GM12878 (cell line): ENCODE data around the gene CCSER2. TPM values are rescaled to one million over a fixed set of nuclear protein-coding genes. Genes with fewer than 3 reads are reported as not detected.

Source experiments
- ATAC-seq: fragments of 200-7000 bp; cut with Tn5 transposase; 3 replicates; pipeline ENCODE4 v1.9.1; 2020; ENCODE audit warnings: mild to moderate bottlenecking, moderate library complexity
- BruUV-seq: library from RNA; stranded (reverse); fragments of 400-500 nt; replicated peaks from 2 replicates; lab custom pipeline; 2021; lab: Mats Ljungman, UMichigan
- CTCF ChIA-PET: fragments of 300-600 bp; sonication (Branson Sonifier 250); formaldehyde crosslinking; extraction: SDS; loops from one replicate; lab custom pipeline; 2021; ENCODE audit warnings: inconsistent platforms; lab: Yijun Ruan, JAX
- POLR2A ChIA-PET: fragments of 350-600 bp; formaldehyde crosslinking; extraction: SDS; loops from one replicate; lab custom pipeline; 2021; ENCODE audit warnings: inconsistent platforms; lab: Charles Lee
- RAD21 ChIA-PET: fragments of 300-600 bp; sonication (Branson Sonifier 250); formaldehyde crosslinking; loops from one replicate; lab custom pipeline; 2023; ENCODE audit warnings: antibody characterized with exemption; ENCODE audit not compliant: unreplicated experiment; lab: Charles Lee
- SMC1A ChIA-PET: fragments of 300-600 bp; sonication (Branson Sonifier 250); formaldehyde crosslinking; loops from one replicate; lab custom pipeline; 2023; ENCODE audit not compliant: unreplicated experiment, uncharacterized antibody; lab: Charles Lee
- DNase-seq: peaks from one replicate; pipeline ENCODE4 v3.0.0-alpha.2; 2011; ENCODE audit warnings: low read depth, low spot score
- FAIRE-seq: peaks from 3 replicates; lab custom pipeline; 2011; peaks lifted over from hg19 to GRCh38; lab: Jason Lieb, UNC
- H2AFZ ChIP-seq: 2 replicates; pipeline ENCODE4 v1.6.0; 2011; ENCODE audit warnings: low read depth, low read length, control low read depth; ENCODE audit not compliant: control insufficient read depth
- H3K27ac ChIP-seq: 2 replicates; pipeline ENCODE4 v1.5.1; 2011; ENCODE audit warnings: control low read depth; ENCODE audit not compliant: control insufficient read depth, insufficient read depth
- H3K27me3 ChIP-seq, 2 experiments: replicated peaks in 1 of 2; 2 replicates each; pipeline versions ENCODE4 v1.6.0 to v1.6.1; 2011; ENCODE audit warnings: low read length in 1 of 2; ENCODE audit not compliant: control insufficient read depth in 2 of 2, insufficient read depth in 2 of 2
- H3K36me3 ChIP-seq, 2 experiments: 2 replicates each; pipeline ENCODE4 v1.5.1; 2011; ENCODE audit warnings: low read length in 1 of 2; ENCODE audit not compliant: control insufficient read depth in 2 of 2, insufficient read depth in 2 of 2
- H3K4me1 ChIP-seq: 2 replicates; pipeline ENCODE4 v1.6.1; 2011; ENCODE audit warnings: mild to moderate bottlenecking, low read length, moderate library complexity, mixed read lengths; ENCODE audit not compliant: control insufficient read depth, insufficient read depth
- H3K4me2 ChIP-seq: 2 replicates; pipeline ENCODE4 v1.6.0; 2011; ENCODE audit warnings: control low read depth; ENCODE audit not compliant: control insufficient read depth, insufficient read depth
- H3K4me3 ChIP-seq: fragments of 200-600 bp; sonication (generic); 2 replicates; pipeline ENCODE4 v1.5.1; 2016
- H3K79me2 ChIP-seq: 2 replicates; pipeline ENCODE4 v1.6.0; 2011; ENCODE audit warnings: low read length; ENCODE audit not compliant: control insufficient read depth, insufficient read depth
- H3K9ac ChIP-seq: 2 replicates; pipeline ENCODE4 v1.8.0; 2011; ENCODE audit warnings: low read length, control low read depth, mixed read lengths; ENCODE audit not compliant: control insufficient read depth, insufficient read depth
- H3K9me3 ChIP-seq: replicated peaks from 3 replicates; pipeline ENCODE4 v1.5.1; 2011; ENCODE audit warnings: mild to moderate bottlenecking, low read length; ENCODE audit not compliant: control insufficient read depth, insufficient read depth
- H4K20me1 ChIP-seq: 2 replicates; pipeline ENCODE4 v1.6.0; 2011; ENCODE audit not compliant: control insufficient read depth, insufficient read depth
- EZH2 ChIP-seq: IDR thresholded peaks from 2 replicates; pipeline ENCODE4 v1.6.1; 2012; ENCODE audit warnings: low read depth, mild to moderate bottlenecking, control low read depth, inconsistent platforms, low read length, borderline replicate concordance; ENCODE audit not compliant: control insufficient read depth
- SUPT20H ChIP-seq: IDR thresholded peaks from 2 replicates; pipeline ENCODE4 v1.6.1; 2011; ENCODE audit warnings: low read depth, mild to moderate bottlenecking, low read length, moderate library complexity, borderline replicate concordance; ENCODE audit not compliant: control insufficient read depth
- WGBS: methylation state at CpG from one replicate; pipeline ENCODE4 v1.1.6; 2016; ENCODE audit warnings: low lambda C conversion rate; ENCODE audit not compliant: insufficient replicate concordance, insufficient coverage; ENCODE audit errors: missing lambda C conversion rate; 5-methylcytosine and 5-hydroxymethylcytosine counted together
- in situ Hi-C: fragments of 300-500 bp; cut with MboI; formaldehyde crosslinking; loops from 9 replicates; pipeline ENCODE4 v1.14.3; 2018; ENCODE audit warnings: mixed read lengths
- intact Hi-C: fragments of 100-400 bp; cut with micrococcal nuclease; formaldehyde crosslinking; loops from one replicate; pipeline ENCODE4 v1.14.2; 2022; ENCODE audit not compliant: unreplicated experiment
- polyA plus RNA-seq, 11 experiments: library from polyadenylated mRNA; depleted of rRNA in 4 of 11; unstranded in 6 of 11; stranded (reverse) in 5 of 11; fragments of >200 nt; fragmentation: Nextera tagmentation in 4 of 11; fragmentation: Illumina TruSeq in 1 of 11; extraction: Ambion mirVana in 4 of 11; extraction: Trizol in 1 of 11; gene quantifications; 1 replicate in 1 of 11; 2 replicates in 10 of 11; pipeline versions ENCODE4 v1.2.1 to v1.2.3, GENCODE V29; 2011 to 2016; ENCODE audit warnings: inconsistent platforms in 2 of 11, missing spikeins in 2 of 11, low read depth in 1 of 11
- total RNA-seq, 4 experiments: library from RNA; depleted of rRNA in 3 of 4; stranded (reverse); fragments of >200 nt in 3 of 4; fragmentation: Illumina TruSeq in 1 of 4; extraction: Trizol in 1 of 4; gene quantifications; 2 replicates each; pipeline versions ENCODE4 v1.2.1 to v1.2.3, GENCODE V29; 2013 to 2021
- TF ChIP-seq, protein P1 (sequence below), 3 experiments: IDR thresholded peaks in 2 of 3; conservative IDR thresholded peaks in 1 of 3; 2 replicates each; pipeline ENCODE4 v1.5.1; 2011; ENCODE audit warnings: low read depth in 3 of 3, low read length in 3 of 3, mild to moderate bottlenecking in 3 of 3, control low read depth in 2 of 3, moderate library complexity in 2 of 3, inconsistent platforms in 1 of 3, mixed read lengths in 1 of 3; ENCODE audit not compliant: control insufficient read depth in 2 of 3, insufficient read depth in 1 of 3; ENCODE audit errors: extremely low read depth in 1 of 3
- TF ChIP-seq, protein P2 (sequence below): fragments of 450-650 bp; formaldehyde crosslinking; IDR thresholded peaks from 2 replicates; pipeline ENCODE4 v1.4.0; 2020; ENCODE audit warnings: mild to moderate bottlenecking, moderate library complexity

CCSER2 gene
- total and polyA plus RNA-seq, 10 of the 15 experiments (the other 5 are each of a cell fraction or from before 2014, with no cell fraction given) = 4.7 to 18.8 (median 13.2) TPM

DNA sequence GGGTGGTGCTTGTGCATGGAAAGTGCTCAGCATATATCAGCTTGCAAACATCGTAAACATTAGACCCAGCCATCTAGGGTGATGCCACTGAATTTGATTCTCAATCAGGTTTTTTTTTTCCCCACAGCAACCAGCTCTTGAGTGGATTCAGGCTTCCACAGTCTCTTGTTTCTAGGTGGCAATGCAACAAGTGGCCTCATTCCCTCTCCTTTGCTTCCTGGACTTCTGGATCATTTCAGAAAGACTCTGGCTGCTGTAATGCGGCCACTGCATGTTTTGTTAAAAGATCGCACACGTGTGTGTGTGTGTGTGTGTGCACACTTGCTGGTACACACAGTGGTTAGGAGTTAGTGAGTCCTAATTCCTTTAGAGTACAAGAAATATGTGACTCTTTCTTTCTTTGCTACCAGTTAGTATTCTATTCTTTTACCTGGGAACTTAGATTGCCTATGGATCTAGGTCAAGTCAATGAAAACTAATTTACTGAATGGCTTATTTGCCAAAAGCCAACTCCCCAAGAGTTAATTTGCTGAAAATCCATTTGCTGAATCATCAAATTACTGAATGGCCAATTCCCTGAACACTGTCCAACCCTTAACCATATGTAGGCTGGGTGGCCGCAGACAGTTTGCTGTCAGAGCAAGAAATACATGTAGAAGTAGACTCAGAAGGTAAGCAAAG lies 222.5 kb downstream of the CCSER2 start:
- 51% methylated on average over 5 of the region's 5 CpGs for WGBS
- no peak overlapping the region for H3K4me2 ChIP-seq
- no peak overlapping the region for H2AFZ ChIP-seq
- H3K4me1 ChIP-seq = no peaks in the 10 kb centered on the region
- no peak overlapping the region for H3K4me3 ChIP-seq
- RAD21 ChIA-PET = interaction anchor here (0.7 to 1.4 kb wide), 2 partner anchors 11 to 14 kb away, joined by 4 read pairs; no protein-coding TSS in a partner anchor
- no peak overlapping the region for H3K27ac ChIP-seq
- ATAC-seq = no peak
- intact Hi-C loops (no loop called here), in situ Hi-C loops (no loop called here)
- no peak overlapping the region for H3K9ac ChIP-seq
- no peaks in the 10 kb centered on the region for H4K20me1 ChIP-seq
- TF ChIP-seq EZH2 = no peak
- TF ChIP-seq, protein P1, sequence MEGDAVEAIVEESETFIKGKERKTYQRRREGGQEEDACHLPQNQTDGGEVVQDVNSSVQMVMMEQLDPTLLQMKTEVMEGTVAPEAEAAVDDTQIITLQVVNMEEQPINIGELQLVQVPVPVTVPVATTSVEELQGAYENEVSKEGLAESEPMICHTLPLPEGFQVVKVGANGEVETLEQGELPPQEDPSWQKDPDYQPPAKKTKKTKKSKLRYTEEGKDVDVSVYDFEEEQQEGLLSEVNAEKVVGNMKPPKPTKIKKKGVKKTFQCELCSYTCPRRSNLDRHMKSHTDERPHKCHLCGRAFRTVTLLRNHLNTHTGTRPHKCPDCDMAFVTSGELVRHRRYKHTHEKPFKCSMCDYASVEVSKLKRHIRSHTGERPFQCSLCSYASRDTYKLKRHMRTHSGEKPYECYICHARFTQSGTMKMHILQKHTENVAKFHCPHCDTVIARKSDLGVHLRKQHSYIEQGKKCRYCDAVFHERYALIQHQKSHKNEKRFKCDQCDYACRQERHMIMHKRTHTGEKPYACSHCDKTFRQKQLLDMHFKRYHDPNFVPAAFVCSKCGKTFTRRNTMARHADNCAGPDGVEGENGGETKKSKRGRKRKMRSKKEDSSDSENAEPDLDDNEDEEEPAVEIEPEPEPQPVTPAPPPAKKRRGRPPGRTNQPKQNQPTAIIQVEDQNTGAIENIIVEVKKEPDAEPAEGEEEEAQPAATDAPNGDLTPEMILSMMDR (IDR thresholded peaks at IDR 0.05 in 2 of 3, conservative IDR thresholded peaks at IDR 0.05 in 1 of 3; ENCODE audit: control insufficient read depth in 2 of 3, extremely low read depth in 1 of 3, insufficient read depth in 1 of 3, low read depth in 3 of 3, low read length in 3 of 3) = no peak
- TF ChIP-seq SUPT20H = no peak
- TF ChIP-seq, protein P2, sequence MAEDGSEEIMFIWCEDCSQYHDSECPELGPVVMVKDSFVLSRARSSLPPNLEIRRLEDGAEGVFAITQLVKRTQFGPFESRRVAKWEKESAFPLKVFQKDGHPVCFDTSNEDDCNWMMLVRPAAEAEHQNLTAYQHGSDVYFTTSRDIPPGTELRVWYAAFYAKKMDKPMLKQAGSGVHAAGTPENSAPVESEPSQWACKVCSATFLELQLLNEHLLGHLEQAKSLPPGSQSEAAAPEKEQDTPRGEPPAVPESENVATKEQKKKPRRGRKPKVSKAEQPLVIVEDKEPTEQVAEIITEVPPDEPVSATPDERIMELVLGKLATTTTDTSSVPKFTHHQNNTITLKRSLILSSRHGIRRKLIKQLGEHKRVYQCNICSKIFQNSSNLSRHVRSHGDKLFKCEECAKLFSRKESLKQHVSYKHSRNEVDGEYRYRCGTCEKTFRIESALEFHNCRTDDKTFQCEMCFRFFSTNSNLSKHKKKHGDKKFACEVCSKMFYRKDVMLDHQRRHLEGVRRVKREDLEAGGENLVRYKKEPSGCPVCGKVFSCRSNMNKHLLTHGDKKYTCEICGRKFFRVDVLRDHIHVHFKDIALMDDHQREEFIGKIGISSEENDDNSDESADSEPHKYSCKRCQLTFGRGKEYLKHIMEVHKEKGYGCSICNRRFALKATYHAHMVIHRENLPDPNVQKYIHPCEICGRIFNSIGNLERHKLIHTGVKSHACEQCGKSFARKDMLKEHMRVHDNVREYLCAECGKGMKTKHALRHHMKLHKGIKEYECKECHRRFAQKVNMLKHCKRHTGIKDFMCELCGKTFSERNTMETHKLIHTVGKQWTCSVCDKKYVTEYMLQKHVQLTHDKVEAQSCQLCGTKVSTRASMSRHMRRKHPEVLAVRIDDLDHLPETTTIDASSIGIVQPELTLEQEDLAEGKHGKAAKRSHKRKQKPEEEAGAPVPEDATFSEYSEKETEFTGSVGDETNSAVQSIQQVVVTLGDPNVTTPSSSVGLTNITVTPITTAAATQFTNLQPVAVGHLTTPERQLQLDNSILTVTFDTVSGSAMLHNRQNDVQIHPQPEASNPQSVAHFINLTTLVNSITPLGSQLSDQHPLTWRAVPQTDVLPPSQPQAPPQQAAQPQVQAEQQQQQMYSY = no peak
- H3K36me3 ChIP-seq = no peaks in the 10 kb centered on the region
- H3K9me3 ChIP-seq = no peaks in the 10 kb centered on the region
- CTCF ChIA-PET = interaction anchor here (0.8 to 2.4 kb wide), 5 partner anchors 14 to 286 kb away, joined by 3 to 10 read pairs (median 4); no protein-coding TSS in a partner anchor
- no peak for FAIRE-seq
- SMC1A ChIA-PET = interaction anchor here (0.7 to 0.8 kb wide), 2 partner anchors 14 to 1928 kb away, joined by 3 read pairs; no protein-coding TSS in a partner anchor
- POLR2A ChIA-PET = interaction anchor here (0.6 kb wide), 1 partner anchor 1101 kb away, joined by 6 read pairs; no protein-coding TSS in a partner anchor
- no peaks in the 10 kb centered on the region for H3K79me2 ChIP-seq
- no TSS peak for BruUV-seq
- no peak for DNase-seq
- peaks cover 0 to 3% of the 10 kb centered on the region in 2 experiments; a peak in 1 of 4 replicates for H3K27me3 ChIP-seq
